HS-5 (cell line): Measurements from ENCODE around the gene MGAT5.

Source experiments
- DNase-seq: peaks from one replicate; pipeline ENCODE4 v3.0.0-alpha.2; 2012; ENCODE audit warnings: low read depth

MGAT5 gene

GRCh38 chr2:134305109-134305491 lies 51.2 kb downstream of the MGAT5 start:
- no peak for DNase-seq

GRCh38 chr2:134306521-134306920 lies 52.6 kb downstream of the MGAT5 start:
- DNase-seq, result no peak

GRCh38 chr2:134307334-134307733 lies 53.5 kb downstream of the MGAT5 start:
- no peak for DNase-seq

- no peak for DNase-seq
Measured at GRCh38 chr2:134308474-134309385, 54.9 kb downstream of the MGAT5 start.

GRCh38 chr2:134310107-134311079 lies 56.5 kb downstream of the MGAT5 start:
- DNase-seq, result no peak

GRCh38 chr2:134312482-134312881 lies 58.6 kb downstream of the MGAT5 start:
- no peak for DNase-seq

- DNase-seq, result no peak
Measured at GRCh38 chr2:134314202-134314601, 60.3 kb downstream of the MGAT5 start.

- DNase-seq, result no peak
Measured at GRCh38 chr2:134314681-134315368, 61.0 kb downstream of the MGAT5 start.

- DNase-seq, result no peak
Measured at GRCh38 chr2:134315471-134315870, 61.6 kb downstream of the MGAT5 start.

GRCh38 chr2:134319596-134320254 lies 65.9 kb downstream of the MGAT5 start:
- DNase-seq, result no peak

GRCh38 chr2:134320930-134321329 lies 67.1 kb downstream of the MGAT5 start:
- no peak for DNase-seq

- no peak for DNase-seq
Measured at GRCh38 chr2:134323777-134324176, 69.9 kb downstream of the MGAT5 start.

- DNase-seq, result no peak
Measured at GRCh38 chr2:134324430-134324829, 70.6 kb downstream of the MGAT5 start.

- no peak for DNase-seq
Measured at GRCh38 chr2:134324947-134325346, 71.1 kb downstream of the MGAT5 start.

GRCh38 chr2:134325696-134326095 lies 71.8 kb downstream of the MGAT5 start:
- DNase-seq, result no peak

- DNase-seq, result no peak
Measured at GRCh38 chr2:134327367-134327766, 73.5 kb downstream of the MGAT5 start.

- no peak for DNase-seq
Measured at GRCh38 chr2:134331081-134331480, 77.2 kb downstream of the MGAT5 start.

- no peak for DNase-seq
Measured at GRCh38 chr2:134333646-134334189, 79.8 kb downstream of the MGAT5 start.

- no peak for DNase-seq
Measured at GRCh38 chr2:134334542-134335353, 80.9 kb downstream of the MGAT5 start.

GRCh38 chr2:134335601-134336000 lies 81.7 kb downstream of the MGAT5 start:
- no peak for DNase-seq
